ENCODE data around the gene SCARB1. TPM values are rescaled to one million over a fixed set of nuclear protein-coding genes. Genes with fewer than 3 reads are reported as not detected.
A peak's percentile ranks its signal among the peaks of the same experiment; 100 is the strongest.

The SCARB1 gene
- total RNA-seq, 1 donor from 2014 or later, result 6.6 TPM

DNA sequence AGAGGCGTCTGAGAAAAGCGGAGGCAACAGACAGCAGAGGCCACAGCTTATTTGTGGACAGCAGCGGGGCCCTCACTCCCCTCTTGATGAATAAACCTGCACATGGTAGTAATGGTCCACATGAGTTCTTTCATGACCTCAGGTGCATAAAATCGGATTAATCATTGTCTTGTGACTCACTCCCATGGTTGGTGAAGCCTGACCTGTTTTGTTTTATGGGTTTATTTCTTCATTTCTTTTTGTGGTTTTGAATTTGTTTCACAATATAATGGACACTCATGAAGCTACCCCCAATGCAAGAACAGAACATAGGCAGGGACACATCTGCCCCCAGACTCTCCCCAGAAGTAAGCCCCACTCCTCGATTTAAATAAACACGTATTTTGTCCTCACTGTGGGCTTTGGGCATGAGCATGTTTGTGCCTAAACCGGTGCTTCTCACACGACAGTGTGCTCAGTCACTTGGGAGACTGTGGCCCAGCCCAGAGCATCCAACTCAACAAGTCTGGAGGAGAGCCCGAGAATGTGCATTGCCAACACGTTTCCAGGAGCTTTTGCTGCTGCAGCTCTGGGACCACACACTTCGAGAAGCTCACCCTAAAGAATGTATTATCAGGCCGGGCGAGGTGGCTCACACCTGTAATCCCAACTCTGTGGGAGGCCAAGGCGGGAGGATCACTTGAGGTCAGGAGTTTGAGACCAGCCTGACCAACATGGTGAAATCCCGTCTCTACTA is 116.1 kb downstream of the SCARB1 start:
- DNase-seq (ENCODE audit: low read depth), result peak; percentile 95
- H3K27me3 ChIP-seq (ENCODE audit: control insufficient read depth, insufficient read depth, low read length), result no peaks in the 10 kb centered on the region
- FAIRE-seq, result peak; percentile 66
- no peak overlapping the region for H3K4me3 ChIP-seq (ENCODE audit: low read depth, low read length)
- TF ChIP-seq, protein P1, sequence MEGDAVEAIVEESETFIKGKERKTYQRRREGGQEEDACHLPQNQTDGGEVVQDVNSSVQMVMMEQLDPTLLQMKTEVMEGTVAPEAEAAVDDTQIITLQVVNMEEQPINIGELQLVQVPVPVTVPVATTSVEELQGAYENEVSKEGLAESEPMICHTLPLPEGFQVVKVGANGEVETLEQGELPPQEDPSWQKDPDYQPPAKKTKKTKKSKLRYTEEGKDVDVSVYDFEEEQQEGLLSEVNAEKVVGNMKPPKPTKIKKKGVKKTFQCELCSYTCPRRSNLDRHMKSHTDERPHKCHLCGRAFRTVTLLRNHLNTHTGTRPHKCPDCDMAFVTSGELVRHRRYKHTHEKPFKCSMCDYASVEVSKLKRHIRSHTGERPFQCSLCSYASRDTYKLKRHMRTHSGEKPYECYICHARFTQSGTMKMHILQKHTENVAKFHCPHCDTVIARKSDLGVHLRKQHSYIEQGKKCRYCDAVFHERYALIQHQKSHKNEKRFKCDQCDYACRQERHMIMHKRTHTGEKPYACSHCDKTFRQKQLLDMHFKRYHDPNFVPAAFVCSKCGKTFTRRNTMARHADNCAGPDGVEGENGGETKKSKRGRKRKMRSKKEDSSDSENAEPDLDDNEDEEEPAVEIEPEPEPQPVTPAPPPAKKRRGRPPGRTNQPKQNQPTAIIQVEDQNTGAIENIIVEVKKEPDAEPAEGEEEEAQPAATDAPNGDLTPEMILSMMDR (IDR thresholded peaks at IDR 0.05; ENCODE audit: insufficient read depth, low read length, severe bottlenecking), result no peak
- no peaks in the 10 kb centered on the region for H3K36me3 ChIP-seq (ENCODE audit: control insufficient read depth, insufficient read depth, low read length)

DNA sequence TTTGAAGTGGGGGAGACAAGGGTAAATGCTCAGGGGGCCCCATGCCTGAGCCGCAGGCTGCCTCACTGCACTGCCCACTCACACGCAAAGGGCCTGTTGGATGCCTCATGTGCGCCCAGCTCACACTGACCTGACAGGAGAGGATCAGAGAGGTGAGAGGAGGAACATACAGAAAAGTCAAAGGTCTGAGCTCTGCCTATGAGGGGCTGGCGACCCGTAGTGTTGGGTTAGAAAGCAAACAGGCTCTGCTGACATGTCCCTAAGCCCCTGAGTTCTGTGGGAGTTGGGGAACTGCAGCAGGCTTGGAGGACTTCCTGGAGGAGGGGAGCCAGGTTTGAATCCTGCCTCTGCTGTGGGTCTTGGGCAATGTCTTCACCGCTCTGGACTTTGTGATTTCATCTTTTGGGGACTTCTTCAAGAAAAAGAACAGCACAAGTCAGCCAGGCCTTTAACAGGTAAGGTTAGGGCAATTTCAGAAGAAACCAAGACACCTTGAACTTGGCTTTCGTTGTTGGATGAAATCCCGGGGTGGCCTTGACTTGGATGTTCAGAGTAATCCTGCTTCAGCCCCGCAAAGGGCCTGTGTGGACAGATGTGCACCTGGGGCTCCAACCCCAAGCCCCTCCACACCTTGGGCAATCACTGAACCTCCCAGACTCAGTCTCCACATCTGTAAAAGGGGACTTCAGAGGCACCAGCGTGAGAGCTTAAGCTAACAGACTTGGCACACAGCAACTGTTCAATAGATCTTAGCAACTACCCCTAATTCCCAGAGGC is 116.8 kb downstream of the SCARB1 start:
- Histone ChIP-seq H3K27me3 (ENCODE audit: control insufficient read depth, insufficient read depth, low read length) (no peaks in the 10 kb centered on the region), H3K4me3 (ENCODE audit: low read depth, low read length) (no peak overlapping the region), H3K36me3 (ENCODE audit: control insufficient read depth, insufficient read depth, low read length) (no peaks in the 10 kb centered on the region)
- TF ChIP-seq, protein P1 (IDR thresholded peaks at IDR 0.05; ENCODE audit: insufficient read depth, low read length, severe bottlenecking), result no peak
- DNase-seq (ENCODE audit: low read depth) (no peak), FAIRE-seq (no peak)

GRCh38 chr12:124745891-124746570 is 117.6 kb downstream of the SCARB1 start:
- DNase-seq (ENCODE audit: low read depth), result peak; percentile 52
- FAIRE-seq, result no peak
- no peaks in the 10 kb centered on the region for H3K36me3 ChIP-seq (ENCODE audit: control insufficient read depth, insufficient read depth, low read length)
- no peak overlapping the region for H3K4me3 ChIP-seq (ENCODE audit: low read depth, low read length)
- TF ChIP-seq, protein P1 (IDR thresholded peaks at IDR 0.05; ENCODE audit: insufficient read depth, low read length, severe bottlenecking), result no peak
- H3K27me3 ChIP-seq (ENCODE audit: control insufficient read depth, insufficient read depth, low read length), result no peaks in the 10 kb centered on the region

GRCh38 chr12:124745465-124745890 is 118.2 kb downstream of the SCARB1 start:
- FAIRE-seq, result no peak

DNA sequence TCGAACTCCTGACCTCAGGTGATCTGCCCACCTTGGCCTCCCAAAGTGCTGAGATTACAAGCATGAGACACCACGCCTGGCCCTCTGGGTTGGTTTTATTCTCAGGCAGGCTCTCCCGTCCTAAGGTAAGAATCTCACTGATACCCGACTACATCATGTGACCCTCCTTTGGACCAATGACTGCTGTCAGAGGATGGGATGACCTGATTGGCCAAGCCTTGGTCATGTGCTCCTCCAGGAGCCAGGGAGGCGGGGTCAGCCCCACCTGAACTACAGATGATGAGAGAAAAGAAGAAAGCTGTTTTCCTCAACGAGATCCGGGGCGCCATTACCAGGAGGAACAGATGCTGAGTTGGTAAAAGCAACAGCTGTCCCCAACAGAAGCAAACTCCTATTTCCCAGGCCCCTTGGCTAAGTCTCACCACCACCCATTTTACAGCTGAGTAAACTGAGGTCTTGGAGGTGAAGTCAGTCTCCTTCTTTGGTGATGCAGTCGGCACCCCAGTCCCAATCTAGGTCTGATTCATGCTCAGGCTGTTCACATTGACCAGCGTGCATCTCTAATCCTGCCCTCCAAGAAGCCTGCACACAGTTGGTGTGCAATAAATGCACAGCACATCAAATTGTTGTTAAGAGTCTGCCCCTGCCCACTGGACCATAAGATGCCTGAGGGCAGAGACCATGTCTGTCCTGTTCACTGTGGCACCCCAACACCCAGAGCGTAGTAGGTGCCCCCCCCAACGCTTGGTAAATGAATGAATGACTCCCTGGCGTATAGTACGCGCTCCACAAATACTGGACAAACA is 118.8 kb downstream of the SCARB1 start:
- DNase-seq (ENCODE audit: low read depth) (no peak), FAIRE-seq (peak; percentile 82)
- H3K4me3 ChIP-seq (ENCODE audit: low read depth, low read length), result no peak overlapping the region
- no peaks in the 10 kb centered on the region for H3K36me3 ChIP-seq (ENCODE audit: control insufficient read depth, insufficient read depth, low read length)
- TF ChIP-seq, protein P1 (IDR thresholded peaks at IDR 0.05; ENCODE audit: insufficient read depth, low read length, severe bottlenecking), result no peak
- no peaks in the 10 kb centered on the region for H3K27me3 ChIP-seq (ENCODE audit: control insufficient read depth, insufficient read depth, low read length)

More at GRCh38 chr12:124745465-124745890, 118.2 kb downstream of the SCARB1 start:
- TF ChIP-seq, protein P1 (IDR thresholded peaks at IDR 0.05; ENCODE audit: insufficient read depth, low read length, severe bottlenecking), result no peak
- DNase-seq (ENCODE audit: low read depth), result no peak
- Histone ChIP-seq H3K4me3 (ENCODE audit: low read depth, low read length) (no peak overlapping the region), H3K27me3 (ENCODE audit: control insufficient read depth, insufficient read depth, low read length) (no peaks in the 10 kb centered on the region), H3K36me3 (ENCODE audit: control insufficient read depth, insufficient read depth, low read length) (no peaks in the 10 kb centered on the region)
